HEK293 (cell line): ENCODE data around the gene NARF.

ENCODE experiments used
- CTCF ChIA-PET: fragments of 350-600 bp; formaldehyde crosslinking; extraction: SDS; loops from one replicate; lab custom pipeline; 2021; ENCODE audit warnings: antibody characterized with exemption; lab: Yijun Ruan, JAX
- POLR2A ChIA-PET: fragments of 300-600 bp; formaldehyde crosslinking; extraction: SDS; loops from one replicate; lab custom pipeline; 2020; ENCODE audit warnings: antibody characterized with exemption, inconsistent platforms; lab: Yijun Ruan, JAX
- H3K27ac ChIP-seq: fragments of 200-500 bp; sonication (Bioruptor generic); 2 replicates; pipeline ENCODE4 v1.5.1; 2014; ENCODE audit warnings: low read depth, low read length, control low read depth, inconsistent platforms; ENCODE audit errors: extremely low read depth
- H3K36me3 ChIP-seq, 2 experiments: fragments of 200-500 bp in 1 of 2; sonication (Bioruptor generic) in 1 of 2; 1 replicate in 1 of 2; 2 replicates in 1 of 2; pipeline ENCODE4 v1.5.1; 2014 to 2017; ENCODE audit warnings: inconsistent platforms in 2 of 2, low read length in 2 of 2; ENCODE audit not compliant: control insufficient read depth in 2 of 2, insufficient read depth in 1 of 2
- H3K4me1 ChIP-seq: fragments of 200-500 bp; sonication (Bioruptor generic); 2 replicates; pipeline ENCODE4 v1.5.1; 2014; ENCODE audit warnings: mild to moderate bottlenecking, low read length, inconsistent platforms; ENCODE audit not compliant: control insufficient read depth, insufficient read depth
- H3K4me3 ChIP-seq: 2 replicates; pipeline ENCODE4 v1.5.1; 2011; ENCODE audit warnings: low read depth, mild to moderate bottlenecking, control low read depth, low read length, moderate library complexity
- H3K9me3 ChIP-seq: fragments of 200-500 bp; sonication (Bioruptor generic); 2 replicates; pipeline ENCODE4 v1.5.1; 2014; ENCODE audit warnings: low read depth, low read length, inconsistent platforms; ENCODE audit not compliant: control insufficient read depth, insufficient read depth
- EGR2 ChIP-seq: fragments of 450-650 bp; formaldehyde crosslinking; IDR thresholded peaks from 2 replicates; pipeline ENCODE4 v1.5.1; 2016; ENCODE audit warnings: low read depth, missing biosample characterization, missing genetic modification characterization
- GLIS2 ChIP-seq: fragments of 450-650 bp; formaldehyde crosslinking; IDR thresholded peaks from 2 replicates; pipeline ENCODE4 v1.5.1; 2016; ENCODE audit warnings: missing biosample characterization, missing genetic modification characterization
- KLF1 ChIP-seq: fragments of 450-650 bp; formaldehyde crosslinking; IDR thresholded peaks from 2 replicates; pipeline ENCODE4 v1.5.1; 2016; ENCODE audit warnings: missing biosample characterization, missing genetic modification characterization
- MEIS1 ChIP-seq: sonication (generic); formaldehyde crosslinking; IDR thresholded peaks from 2 replicates; pipeline ENCODE4 v1.8.1; 2022; ENCODE audit warnings: missing genetic modification reagents, mild to moderate bottlenecking, borderline replicate concordance
- SCRT1 ChIP-seq: fragments of 450-650 bp; formaldehyde crosslinking; IDR thresholded peaks from 2 replicates; pipeline ENCODE4 v1.5.1; 2016; ENCODE audit warnings: missing biosample characterization, missing genetic modification characterization, borderline replicate concordance
- SP2 ChIP-seq: fragments of 450-650 bp; formaldehyde crosslinking; IDR thresholded peaks from 2 replicates; pipeline ENCODE4 v1.5.1; 2016; ENCODE audit warnings: missing biosample characterization, missing genetic modification characterization
- YY2 ChIP-seq: fragments of 450-650 bp; formaldehyde crosslinking; IDR thresholded peaks from 2 replicates; pipeline ENCODE4 v1.5.1; 2016; ENCODE audit warnings: missing biosample characterization, missing genetic modification characterization
- ZBTB26 ChIP-seq: fragments of 450-650 bp; formaldehyde crosslinking; optimal IDR thresholded peaks from 2 replicates; pipeline ENCODE3; 2016; ENCODE audit warnings: missing biosample characterization, mild to moderate bottlenecking, missing genetic modification characterization
- ZEB2 ChIP-seq: fragments of 450-650 bp; formaldehyde crosslinking; IDR thresholded peaks from 2 replicates; pipeline ENCODE4 v1.5.1; 2016; ENCODE audit warnings: missing biosample characterization, missing genetic modification characterization
- ZNF157 ChIP-seq: fragments of 450-650 bp; formaldehyde crosslinking; IDR thresholded peaks from 2 replicates; pipeline ENCODE4 v1.5.1; 2016; ENCODE audit warnings: missing biosample characterization, missing genetic modification characterization
- ZNF2 ChIP-seq: fragments of 450-650 bp; formaldehyde crosslinking; IDR thresholded peaks from 2 replicates; pipeline ENCODE4 v1.5.1; 2016; ENCODE audit warnings: missing biosample characterization, missing genetic modification characterization
- ZNF223 ChIP-seq: fragments of 450-650 bp; formaldehyde crosslinking; IDR thresholded peaks from 2 replicates; pipeline ENCODE4 v1.5.1; 2016; ENCODE audit warnings: missing biosample characterization, missing genetic modification characterization
- ZNF292 ChIP-seq: fragments of 450-650 bp; formaldehyde crosslinking; IDR thresholded peaks from 2 replicates; pipeline ENCODE4 v1.5.1; 2016; ENCODE audit warnings: low read depth, missing biosample characterization, missing genetic modification characterization, borderline replicate concordance
- ZNF341 ChIP-seq: fragments of 450-650 bp; formaldehyde crosslinking; IDR thresholded peaks from 2 replicates; pipeline ENCODE4; 2016; ENCODE audit warnings: low read depth, missing biosample characterization, missing genetic modification characterization
- ZNF354C ChIP-seq: fragments of 450-650 bp; formaldehyde crosslinking; IDR thresholded peaks from 2 replicates; pipeline ENCODE4 v1.5.1; 2016; ENCODE audit warnings: missing biosample characterization, missing genetic modification characterization, low read depth, borderline replicate concordance
- ZNF449 ChIP-seq: fragments of 450-650 bp; formaldehyde crosslinking; IDR thresholded peaks from 2 replicates; pipeline ENCODE4 v1.5.1; 2017; ENCODE audit warnings: missing biosample characterization, mild to moderate bottlenecking, missing genetic modification characterization, moderate library complexity
- ZNF639 ChIP-seq: fragments of 450-650 bp; formaldehyde crosslinking; IDR thresholded peaks from 2 replicates; pipeline ENCODE4 v1.5.1; 2016; ENCODE audit warnings: missing biosample characterization, missing genetic modification characterization
- ZNF704 ChIP-seq: fragments of 450-650 bp; formaldehyde crosslinking; IDR thresholded peaks from 2 replicates; pipeline ENCODE4 v1.5.1; 2016; ENCODE audit warnings: missing biosample characterization, missing genetic modification characterization
- ZSCAN5A ChIP-seq: fragments of 450-650 bp; formaldehyde crosslinking; IDR thresholded peaks from 2 replicates; pipeline ENCODE4 v1.5.1; 2016; ENCODE audit warnings: missing biosample characterization, missing genetic modification characterization

NARF gene

GRCh38 chr17:82486231-82487094 lies 27.9 kb downstream of the NARF start (continued):
- TF ChIP-seq ZNF449 (0 out of 2 replicates have a peak, but pooled peaks have one; percentile 48), YY2 (no peak), ZNF292 (tag by site-specific recombination) (no peak), ZNF2 (no peak), KLF1 (tag by site-specific recombination) (peak; percentile 94), ZNF223 (tag by site-specific recombination) (0 out of 2 replicates have a peak, but pooled peaks have one; percentile 42), GLIS2 (peak; percentile 26; the same call in 1 of the 2 replicates), EGR2 (no peak), ZNF639 (no peak), ZNF704 (no peak), ZNF354C (tag by site-specific recombination) (no peak), SCRT1 (no peak)
- TF ChIP-seq, all 188 proteins: peak for 4

GRCh38 chr17:82487910-82488309 lies 29.4 kb downstream of the NARF start:
- TF ChIP-seq ZEB2 (tag by site-specific recombination) (no peak), MEIS1 (CRISPR knock-in tag) (no peak), ZNF157 (tag by site-specific recombination) (no peak), ZBTB26 (tag by site-specific recombination) (no peak)
- CTCF ChIA-PET = no interaction called here
- Histone ChIP-seq H3K9me3 (no peaks in the 10 kb centered on the region), H3K27ac (no peak overlapping the region), H3K36me3 (peaks cover 27 to 64% of the 10 kb centered on the region in 2 experiments), H3K4me3 (no peak overlapping the region), H3K4me1 (no peaks in the 10 kb centered on the region)
- POLR2A ChIA-PET = no interaction called here

- Histone ChIP-seq H3K36me3 (peaks cover 22 to 52% of the 10 kb centered on the region in 2 experiments), H3K27ac (no peak overlapping the region), H3K4me1 (0 out of 2 replicates have a peak, but pooled peaks cover 2% of the 10 kb centered on the region), H3K9me3 (no peaks in the 10 kb centered on the region), H3K4me3 (no peak overlapping the region)
- ChIA-PET POLR2A (no interaction called here), CTCF (no interaction called here)
- TF ChIP-seq ZSCAN5A (tag by site-specific recombination) = no peak
- TF ChIP-seq ZNF341 (tag by site-specific recombination) = peak; percentile 92
- TF ChIP-seq SP2 = 0 out of 2 replicates have a peak, but pooled peaks have one; percentile 23
These were observed 30.6 kb downstream of the NARF start for GRCh38 chr17:82489117-82489516.
